GM19324 (cell line): ENCODE results near the gene TULP1.
"Not testable (repeated sequence)": the region's sequence is repeated elsewhere in the genome, so short reads cannot be mapped to it uniquely, and the experiment has no call there.

ENCODE experiments used
- ATAC-seq: cut with Tn5 transposase; IDR thresholded peaks from one replicate; pipeline ENCODE4 v1.9.1; 2021; ENCODE audit warnings: mild to moderate bottlenecking, moderate library complexity; ENCODE audit not compliant: unreplicated experiment, low FRiP score

TULP1 gene

DNA sequence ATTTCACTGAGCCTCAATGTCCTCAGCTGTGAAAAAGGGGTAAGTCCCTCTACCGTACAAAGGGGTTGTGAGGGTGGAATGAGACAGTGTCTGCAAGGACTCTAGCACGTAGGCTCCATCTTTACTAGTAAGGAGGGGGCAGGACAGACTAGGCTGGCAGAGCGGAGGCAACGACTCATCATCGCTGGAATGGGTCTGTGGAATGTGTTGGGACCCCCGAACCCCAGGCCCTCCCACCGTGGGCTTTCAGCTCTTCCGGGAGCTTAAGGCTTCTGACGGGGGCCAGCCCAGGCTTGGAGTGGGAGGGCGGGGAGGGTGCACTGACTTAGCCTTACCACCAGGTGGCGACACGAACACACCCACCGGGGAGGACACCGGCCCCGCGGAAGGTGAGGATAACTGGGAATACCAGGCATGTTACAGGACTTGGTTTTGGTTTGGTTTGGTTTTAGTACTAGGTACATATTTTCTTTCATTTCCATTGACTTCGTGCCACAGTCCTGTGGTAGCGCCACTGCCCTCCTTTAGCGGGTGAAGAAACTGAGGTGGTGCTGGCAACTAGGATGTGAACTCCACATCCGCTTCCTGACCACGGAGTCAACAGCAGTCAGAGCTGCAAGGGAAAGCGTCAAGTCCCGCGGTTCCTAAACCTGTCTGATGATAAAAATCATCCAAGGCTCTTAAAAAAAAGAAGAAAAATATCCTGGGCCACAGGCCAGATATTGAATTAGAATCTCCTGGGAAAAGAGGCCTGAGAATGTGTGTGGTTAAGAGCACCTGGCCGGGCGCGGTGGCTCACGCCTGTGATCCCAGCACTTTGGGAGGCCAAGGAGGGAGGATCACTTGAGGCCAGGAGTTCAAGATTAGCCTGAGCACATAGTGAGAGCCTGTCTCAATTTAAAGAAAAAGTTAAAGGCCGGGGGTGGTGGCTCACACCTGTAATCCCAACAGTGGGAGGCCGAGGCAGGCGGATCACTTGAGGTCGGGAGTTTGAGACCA lies 10.3 kb upstream of the TULP1 start:
- ATAC-seq = no peak

- no peak for ATAC-seq
These were observed 9.5 kb upstream of the TULP1 start for GRCh38 chr6:35522151-35522550.

- no peak for ATAC-seq
These were observed 8.5 kb upstream of the TULP1 start for GRCh38 chr6:35521235-35521634.

- no peak for ATAC-seq
These were observed 6.8 kb upstream of the TULP1 start for GRCh38 chr6:35519313-35520015.

- no peak for ATAC-seq
These were observed 6.0 kb upstream of the TULP1 start for GRCh38 chr6:35518566-35519312.

DNA sequence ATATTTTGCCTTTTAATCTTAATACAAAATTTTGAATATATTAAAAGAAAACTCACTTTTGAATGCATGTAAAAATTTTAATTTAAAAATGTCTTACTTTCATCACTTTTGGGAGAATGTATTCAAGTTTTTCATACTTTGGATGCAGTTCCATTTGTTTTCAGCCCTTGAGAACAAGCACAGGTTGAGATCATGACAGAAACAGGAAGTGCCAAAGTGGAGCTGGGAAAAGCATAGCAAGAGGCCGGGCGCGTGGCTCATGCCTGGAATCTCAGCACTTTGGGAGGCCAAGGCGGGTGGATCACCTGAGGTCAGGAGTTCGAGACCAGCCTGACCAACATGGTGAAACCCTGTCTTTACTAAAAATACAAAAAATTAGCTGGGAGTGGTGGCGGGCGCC lies 5.3 kb upstream of the TULP1 start:
- not testable (repeated sequence) for ATAC-seq

DNA sequence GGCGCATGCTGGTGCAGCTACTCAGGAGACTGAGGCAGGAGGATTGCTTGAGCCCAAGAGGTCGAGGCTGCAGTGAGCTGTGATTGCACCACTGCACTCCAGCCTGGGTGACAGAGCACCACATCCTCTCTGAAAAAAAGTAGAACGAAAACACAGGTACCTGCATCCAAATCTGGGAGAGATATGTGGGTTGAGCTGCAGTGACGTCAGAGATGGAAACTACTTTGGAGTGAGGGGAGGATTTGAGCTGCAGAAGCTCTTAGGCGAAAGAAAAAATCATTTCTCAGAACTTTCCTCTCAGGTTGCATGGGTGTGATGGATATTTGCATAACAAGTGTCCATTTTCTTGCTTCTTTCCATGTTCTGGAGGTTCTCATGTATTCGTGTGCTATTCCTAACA lies 4.0 kb upstream of the TULP1 start:
- ATAC-seq = no peak

DNA sequence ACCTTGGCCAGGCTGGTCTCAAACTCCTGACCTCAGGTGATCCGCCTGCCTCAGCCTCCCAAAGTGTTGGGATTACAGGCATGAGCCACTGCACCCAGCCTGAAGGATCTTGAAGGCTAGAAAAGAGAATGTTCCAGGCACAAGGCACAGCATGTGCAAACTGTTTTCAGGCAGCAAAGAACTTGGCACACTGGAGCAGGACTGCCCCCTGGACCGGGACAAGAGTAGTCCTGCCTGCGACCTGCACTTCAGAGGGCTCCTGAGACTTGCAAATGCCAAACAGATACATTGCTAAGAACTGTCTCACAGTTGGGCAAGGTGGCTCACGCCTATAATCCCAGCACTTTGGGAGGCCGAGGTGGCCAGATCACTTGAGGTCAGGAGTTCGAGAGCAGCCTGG lies 3.2 kb upstream of the TULP1 start:
- not testable (repeated sequence) for ATAC-seq

DNA sequence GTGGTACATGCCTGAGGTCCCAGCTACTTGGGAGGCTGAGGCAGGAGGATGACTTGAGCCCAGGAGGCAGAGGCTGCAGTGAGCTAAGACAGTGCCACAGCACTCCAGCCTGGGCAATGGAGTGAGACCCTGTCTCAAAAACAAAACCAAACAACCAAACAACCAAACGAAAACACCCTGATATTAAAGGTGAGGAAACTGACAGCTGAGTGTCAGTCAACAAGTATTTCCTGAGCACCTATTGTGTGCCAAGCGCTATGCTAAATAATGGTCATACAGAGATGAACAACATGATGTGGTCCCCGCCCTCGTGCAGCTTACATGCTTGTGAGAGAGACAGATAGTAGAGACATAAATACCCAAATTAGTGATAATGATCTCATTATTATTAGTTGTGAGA lies 1.9 kb upstream of the TULP1 start:
- no peak for ATAC-seq

DNA sequence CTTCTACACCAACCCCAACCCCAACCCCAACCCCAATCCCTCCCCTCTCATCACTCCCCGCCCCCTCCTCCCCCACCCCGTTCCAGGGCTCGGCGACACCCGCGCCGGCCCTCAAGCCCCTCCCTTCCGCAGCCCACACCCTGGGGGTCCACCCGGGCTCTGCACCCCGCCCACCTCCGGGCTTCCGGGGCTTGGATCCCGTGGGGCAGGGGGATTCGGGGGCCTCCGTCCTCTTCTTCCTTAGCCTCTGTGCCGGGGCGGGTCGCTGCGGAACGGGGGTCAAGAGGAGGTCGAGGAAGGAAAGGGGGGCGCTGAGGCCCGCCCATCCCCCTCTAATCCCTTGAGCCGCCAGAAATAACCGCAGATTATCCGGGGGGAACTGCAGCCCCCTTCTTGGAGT lies 690 bp downstream of the TULP1 start:
- no peak for ATAC-seq

DNA sequence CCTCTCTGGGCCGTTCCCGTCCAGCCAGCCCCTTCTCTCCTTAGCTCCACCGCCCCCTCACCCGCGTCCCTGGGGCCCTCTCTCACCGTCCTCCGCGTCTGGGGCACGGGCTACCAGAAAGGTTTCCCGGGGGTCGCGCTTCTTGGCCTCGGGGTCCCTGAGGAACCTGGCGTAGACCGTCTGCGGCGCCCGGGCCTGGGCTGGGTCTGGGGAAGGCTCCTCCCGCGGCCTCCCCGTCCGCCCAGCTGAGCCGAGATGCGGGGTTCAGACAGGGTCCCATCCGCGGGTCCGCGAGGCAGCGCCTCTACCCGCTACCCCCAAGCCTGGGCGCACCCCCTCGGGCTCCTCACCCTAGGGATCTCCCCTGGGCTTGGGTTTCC lies 1.1 kb downstream of the TULP1 start:
- ATAC-seq = no peak

DNA sequence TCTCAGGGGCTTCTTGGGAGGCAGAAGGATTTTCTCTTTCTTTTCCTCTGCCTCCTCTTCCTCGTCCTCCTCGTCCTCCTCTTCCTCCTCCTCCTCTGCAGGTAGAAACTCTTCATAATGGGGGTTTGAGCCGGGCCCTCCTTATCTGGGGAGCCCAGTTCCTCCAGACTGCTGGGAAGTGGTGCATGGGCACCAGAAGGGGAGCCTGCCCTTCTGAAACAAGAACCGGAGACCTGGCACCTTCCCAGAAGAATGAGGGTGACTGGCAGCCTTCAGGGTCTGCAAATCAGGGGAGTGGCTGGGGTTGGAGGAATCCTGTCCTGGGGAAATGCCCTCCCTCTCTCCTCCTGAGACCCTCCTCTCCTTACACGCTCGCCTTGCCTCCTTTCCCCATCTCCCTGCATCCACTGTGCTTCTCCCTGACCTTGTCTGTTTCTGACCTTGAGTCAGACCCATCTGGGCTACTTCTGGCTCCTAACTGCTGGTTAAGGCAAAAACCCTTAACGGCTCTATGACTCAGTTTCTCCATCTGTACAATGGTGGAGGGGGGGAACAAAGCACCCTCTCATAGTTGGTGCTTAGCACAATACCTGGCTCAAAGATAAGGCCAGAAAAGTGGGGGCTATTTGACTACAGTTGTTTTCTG lies 1.7 kb downstream of the TULP1 start:
- no peak for ATAC-seq

GRCh38 chr6:35508542-35508941 lies 4.2 kb downstream of the TULP1 start:
- no peak for ATAC-seq

- ATAC-seq = no peak
These were observed 4.7 kb downstream of the TULP1 start for GRCh38 chr6:35508027-35508426.

DNA sequence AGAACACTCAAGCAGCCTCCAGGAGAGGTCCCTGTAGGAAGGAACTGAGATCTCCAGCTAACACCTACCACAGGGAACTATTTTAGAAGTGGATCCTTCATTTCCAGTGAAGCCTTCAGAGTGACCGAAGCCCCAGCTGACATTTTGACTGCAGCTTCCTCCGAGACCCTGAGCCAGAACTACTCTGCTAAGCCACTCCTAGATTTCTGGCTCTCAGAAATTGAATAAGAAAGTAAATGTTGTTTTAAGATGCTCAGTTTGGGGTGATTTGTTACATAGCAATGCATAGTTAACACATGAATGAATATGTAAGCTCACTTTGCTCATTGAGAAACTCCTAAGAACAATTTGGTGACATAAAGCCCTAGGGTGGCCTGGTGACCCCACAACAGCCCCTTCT lies 5.5 kb downstream of the TULP1 start:
- ATAC-seq = no peak

DNA sequence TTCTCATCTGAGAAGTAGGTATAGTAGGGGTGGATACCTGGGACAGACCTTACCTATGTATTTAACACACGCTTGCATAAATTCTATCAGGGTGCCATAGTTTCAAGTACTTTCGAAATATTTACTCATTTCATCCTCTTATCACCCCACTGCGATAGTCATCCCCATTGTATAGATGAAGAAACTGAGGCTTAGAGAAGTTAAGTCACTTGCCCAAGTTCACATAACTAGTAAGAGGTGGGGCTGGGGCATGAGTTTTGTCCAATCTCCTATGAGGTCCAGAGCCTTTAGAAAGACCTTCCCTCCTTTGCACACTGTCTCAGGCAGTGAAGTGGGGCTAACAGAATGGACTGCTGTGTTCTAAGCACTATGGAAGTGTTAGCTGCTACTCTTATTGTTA lies 6.2 kb downstream of the TULP1 start:
- ATAC-seq = no peak

- ATAC-seq = no peak
These were observed 6.7 kb downstream of the TULP1 start for GRCh38 chr6:35505999-35506412.

GRCh38 chr6:35503534-35503933 lies 9.2 kb downstream of the TULP1 start:
- no peak for ATAC-seq

DNA sequence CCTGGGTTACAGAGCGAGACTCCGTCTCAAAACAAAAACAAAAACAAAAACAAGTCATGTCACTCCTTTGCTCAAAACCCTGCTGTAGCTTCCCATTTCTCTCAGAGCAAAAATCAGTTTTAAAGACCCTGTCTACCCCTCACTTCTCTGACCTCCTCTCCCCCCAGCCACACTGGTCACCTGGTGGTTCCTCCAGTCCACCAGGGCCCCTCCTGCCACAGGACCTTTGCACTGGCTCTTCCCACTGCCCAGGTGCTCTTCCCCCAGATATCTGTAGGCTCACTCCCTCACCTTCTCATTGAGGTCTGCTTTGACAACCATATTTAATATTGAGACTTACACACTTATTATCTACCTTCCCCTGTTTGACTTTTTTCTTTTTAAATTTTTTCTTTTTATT lies 10.9 kb downstream of the TULP1 start:
- no peak for ATAC-seq

DNA sequence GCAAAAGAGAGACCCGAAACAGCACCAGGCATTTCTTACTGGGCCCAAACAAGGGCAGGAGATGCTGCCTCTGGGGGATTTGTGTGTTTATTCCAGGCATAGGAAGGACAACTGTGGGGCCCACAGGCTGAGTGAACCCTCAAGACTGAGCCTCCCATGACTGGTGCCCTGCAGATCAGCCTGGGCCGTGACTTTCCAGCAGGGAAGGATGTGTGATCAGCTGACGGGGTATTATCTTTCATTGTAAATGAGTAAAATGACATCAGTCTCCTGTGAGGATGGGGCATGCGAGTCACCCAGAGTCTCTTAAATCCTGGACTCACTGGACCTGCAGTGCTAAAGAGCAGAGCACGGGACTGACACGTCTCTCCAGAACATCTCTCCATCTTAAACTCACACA lies 11.9 kb downstream of the TULP1 start:
- ATAC-seq = no peak

DNA sequence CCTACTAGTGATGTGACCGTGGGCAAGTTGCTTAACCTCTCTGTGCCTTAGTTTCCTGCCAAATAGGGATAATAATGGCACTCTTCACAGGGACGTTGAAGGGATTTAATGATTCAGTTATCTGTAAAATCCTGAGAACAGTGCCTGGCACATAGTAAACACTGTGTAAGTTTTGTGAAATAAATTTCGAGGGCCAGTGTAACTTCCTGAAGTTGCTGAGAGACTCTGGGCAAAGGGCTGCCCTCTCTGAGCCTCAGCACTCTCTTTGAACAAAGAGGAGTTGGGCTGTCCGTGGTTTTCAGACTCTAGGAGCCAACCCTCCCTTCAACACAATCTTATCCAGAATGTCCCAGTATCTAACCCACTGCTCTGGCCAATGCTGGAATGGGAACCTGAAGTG lies 13.3 kb downstream of the TULP1 start:
- no peak for ATAC-seq
